GM12891 (cell line): Measurements from ENCODE around the gene NEDD9.

ENCODE experiments used
- POLR2A ChIP-seq: IDR thresholded peaks from 2 replicates; pipeline ENCODE4 v1.6.1; 2011; ENCODE audit warnings: low read depth, low read length, control low read depth
- POLR2AphosphoS5 ChIP-seq: IDR thresholded peaks from 2 replicates; pipeline ENCODE4 v1.6.1; 2011; ENCODE audit warnings: low read depth, low read length, control low read depth
- POU2F2 ChIP-seq: IDR thresholded peaks from 2 replicates; pipeline ENCODE4 v1.6.1; 2011; ENCODE audit warnings: low read depth, mild to moderate bottlenecking, control low read depth, low read length, moderate library complexity
- TAF1 ChIP-seq: IDR thresholded peaks from 2 replicates; pipeline ENCODE4 v1.6.1; 2011; ENCODE audit warnings: low read depth, low read length, control low read depth

- TF ChIP-seq POLR2A, result no peak
- TF ChIP-seq POLR2AphosphoS5, result no peak
- no peak for TF ChIP-seq POU2F2
- no peak for TF ChIP-seq TAF1
Observed at GRCh38 chr6:11193434-11193833, 39.0 kb downstream of the NEDD9 start.
